ENCODE results near the gene HLA-DQA1. TPM values are rescaled to one million over a fixed set of nuclear protein-coding genes. Genes with fewer than 3 reads are reported as not detected.
"Not testable (repeated sequence)": the region's sequence is repeated elsewhere in the genome, so short reads cannot be mapped to it uniquely, and the experiment has no call there.

The HLA-DQA1 gene
- total RNA-seq, 1 donor from 2014 or later = not detected

GRCh38 chr6:32627831-32628230, 9.4 kb upstream of the HLA-DQA1 start:
- TF ChIP-seq CTCF (IDR thresholded peaks at IDR 0.05; ENCODE audit: unreplicated experiment) = no peak
- Mint-ChIP-seq H3K9me3 (ENCODE audit: low read depth) (peaks cover 5% of the 10 kb centered on the region), H3K27ac (no peak overlapping the region), H3K36me3 (ENCODE audit: insufficient read depth) (no peaks in the 10 kb centered on the region), H3K4me1 (ENCODE audit: low read depth) (peaks cover 4% of the 10 kb centered on the region), H3K27me3 (no peaks in the 10 kb centered on the region), H3K4me3 (ENCODE audit: low read depth) (no peak overlapping the region)
- DNase-seq (ENCODE audit: low spot score, unreplicated experiment) = no peak

GRCh38 chr6:32629793-32630192, 7.4 kb upstream of the HLA-DQA1 start:
- not testable (repeated sequence) for H3K27me3 Mint-ChIP-seq; DNase-seq (ENCODE audit: low spot score, unreplicated experiment); H3K4me1 Mint-ChIP-seq (ENCODE audit: low read depth); H3K36me3 Mint-ChIP-seq (ENCODE audit: insufficient read depth); H3K27ac Mint-ChIP-seq; H3K4me3 Mint-ChIP-seq (ENCODE audit: low read depth); H3K9me3 Mint-ChIP-seq (ENCODE audit: low read depth)

GRCh38 chr6:32635526-32636123, 1.6 kb upstream of the HLA-DQA1 start:
- H3K4me3 Mint-ChIP-seq (ENCODE audit: low read depth) = no peak overlapping the region
- H3K36me3 Mint-ChIP-seq (ENCODE audit: insufficient read depth) = no peaks in the 10 kb centered on the region
- DNase-seq (ENCODE audit: low spot score, unreplicated experiment) = no peak
- H3K27ac Mint-ChIP-seq = no peak overlapping the region
- peaks cover 4% of the 10 kb centered on the region for H3K9me3 Mint-ChIP-seq (ENCODE audit: low read depth)
- no peak for TF ChIP-seq CTCF (IDR thresholded peaks at IDR 0.05; ENCODE audit: unreplicated experiment)
- peaks cover 4% of the 10 kb centered on the region for H3K4me1 Mint-ChIP-seq (ENCODE audit: low read depth)
- peaks cover 12% of the 10 kb centered on the region for H3K27me3 Mint-ChIP-seq

- Mint-ChIP-seq H3K27me3 (peaks cover 16% of the 10 kb centered on the region), H3K4me1 (ENCODE audit: low read depth) (no peaks in the 10 kb centered on the region), H3K27ac (no peak overlapping the region), H3K4me3 (ENCODE audit: low read depth) (no peak overlapping the region), H3K9me3 (ENCODE audit: low read depth) (no peaks in the 10 kb centered on the region), H3K36me3 (ENCODE audit: insufficient read depth) (no peaks in the 10 kb centered on the region)
- TF ChIP-seq CTCF (IDR thresholded peaks at IDR 0.05; ENCODE audit: unreplicated experiment) = no peak
- no peak for DNase-seq (ENCODE audit: low spot score, unreplicated experiment)
Observed at GRCh38 chr6:32637883-32638282, 677 bp downstream of the HLA-DQA1 start.

- Mint-ChIP-seq H3K4me1 (ENCODE audit: low read depth) (no peaks in the 10 kb centered on the region), H3K9me3 (ENCODE audit: low read depth) (no peaks in the 10 kb centered on the region), H3K27ac (no peak overlapping the region), H3K36me3 (ENCODE audit: insufficient read depth) (no peaks in the 10 kb centered on the region), H3K27me3 (peaks cover 16% of the 10 kb centered on the region), H3K4me3 (ENCODE audit: low read depth) (no peak overlapping the region)
- DNase-seq (ENCODE audit: low spot score, unreplicated experiment) = no peak
- no peak for TF ChIP-seq CTCF (IDR thresholded peaks at IDR 0.05; ENCODE audit: unreplicated experiment)
Observed at GRCh38 chr6:32638532-32639219, 1.5 kb downstream of the HLA-DQA1 start.

Measured in progenitor cell of endocrine pancreas (in vitro differentiated cells).